Loucy (cell line): Measurements from ENCODE around the gene ATP5F1B.

ENCODE experiments used
- H2AFZ ChIP-seq: fragments of 200-600 bp; sonication (generic); 2 replicates; pipeline ENCODE4 v1.6.0; 2016; ENCODE audit warnings: antibody characterized with exemption, mild to moderate bottlenecking, low read length, moderate library complexity
- H3F3A ChIP-seq: fragments of 200-600 bp; 2 replicates; pipeline ENCODE4 v1.6.0; 2016; ENCODE audit warnings: antibody characterized with exemption, low read depth, mild to moderate bottlenecking
- H3K27me3 ChIP-seq: fragments of 200-600 bp; sonication (generic); 2 replicates; pipeline ENCODE4 v1.6.1; 2014; ENCODE audit warnings: low read length, mild to moderate bottlenecking; ENCODE audit not compliant: insufficient read depth, poor library complexity, severe bottlenecking
- H3K36me3 ChIP-seq: fragments of 200-600 bp; sonication (generic); 2 replicates; pipeline ENCODE4 v1.6.1; 2016; ENCODE audit warnings: low read length; ENCODE audit not compliant: insufficient read depth
- H3K4me1 ChIP-seq: fragments of 200-600 bp; sonication (generic); 2 replicates; pipeline ENCODE4 v1.5.1; 2014; ENCODE audit warnings: low read length, mild to moderate bottlenecking; ENCODE audit not compliant: insufficient read depth, poor library complexity, severe bottlenecking
- H3K4me2 ChIP-seq: fragments of 200-600 bp; sonication (generic); 2 replicates; pipeline ENCODE4 v1.6.0; 2014; ENCODE audit warnings: antibody characterized with exemption, low read length, low read depth, mild to moderate bottlenecking; ENCODE audit not compliant: poor library complexity, severe bottlenecking
- H3K4me3 ChIP-seq: fragments of 200-600 bp; sonication (generic); 2 replicates; pipeline ENCODE4 v1.5.1; 2014; ENCODE audit warnings: low read length, mild to moderate bottlenecking, mixed read lengths; ENCODE audit not compliant: poor library complexity, severe bottlenecking
- H3K79me2 ChIP-seq: fragments of 200-600 bp; sonication (generic); 2 replicates; pipeline ENCODE4 v1.6.1; 2014; ENCODE audit warnings: low read length; ENCODE audit not compliant: insufficient read depth
- H3K9ac ChIP-seq: fragments of 200-600 bp; sonication (generic); 2 replicates; pipeline ENCODE4 v1.6.0; 2014; ENCODE audit warnings: mild to moderate bottlenecking, low read depth, low read length, moderate library complexity; ENCODE audit not compliant: poor library complexity, severe bottlenecking
- H3K9me2 ChIP-seq: fragments of 200-600 bp; sonication (generic); replicated peaks from 2 replicates; pipeline ENCODE4 v1.6.1; 2016; ENCODE audit warnings: low read depth, low read length, mixed read lengths
- H3K9me3 ChIP-seq: fragments of 200-600 bp; sonication (generic); 2 replicates; pipeline ENCODE4 v1.6.1; 2014; ENCODE audit warnings: mild to moderate bottlenecking, antibody characterized with exemption, low read length, low read depth; ENCODE audit not compliant: insufficient read depth
- H4K20me1 ChIP-seq: fragments of 200-600 bp; sonication (generic); 2 replicates; pipeline ENCODE4 v1.6.0; 2014; ENCODE audit warnings: antibody characterized with exemption, low read length, mild to moderate bottlenecking; ENCODE audit not compliant: insufficient read depth, poor library complexity, severe bottlenecking
- EZH2phosphoT487 ChIP-seq: fragments of 200-600 bp; IDR thresholded peaks from 2 replicates; pipeline ENCODE4 v1.6.1; 2018; ENCODE audit warnings: antibody characterized with exemption, mild to moderate bottlenecking, moderate library complexity, borderline replicate concordance
- TF ChIP-seq, protein P1 (sequence below): fragments of 200-600 bp; sonication (generic); conservative IDR thresholded peaks from 2 replicates; pipeline ENCODE4 v1.5.1; 2014; ENCODE audit warnings: mild to moderate bottlenecking, antibody characterized with exemption, low read length

Gene ATP5F1B

DNA sequence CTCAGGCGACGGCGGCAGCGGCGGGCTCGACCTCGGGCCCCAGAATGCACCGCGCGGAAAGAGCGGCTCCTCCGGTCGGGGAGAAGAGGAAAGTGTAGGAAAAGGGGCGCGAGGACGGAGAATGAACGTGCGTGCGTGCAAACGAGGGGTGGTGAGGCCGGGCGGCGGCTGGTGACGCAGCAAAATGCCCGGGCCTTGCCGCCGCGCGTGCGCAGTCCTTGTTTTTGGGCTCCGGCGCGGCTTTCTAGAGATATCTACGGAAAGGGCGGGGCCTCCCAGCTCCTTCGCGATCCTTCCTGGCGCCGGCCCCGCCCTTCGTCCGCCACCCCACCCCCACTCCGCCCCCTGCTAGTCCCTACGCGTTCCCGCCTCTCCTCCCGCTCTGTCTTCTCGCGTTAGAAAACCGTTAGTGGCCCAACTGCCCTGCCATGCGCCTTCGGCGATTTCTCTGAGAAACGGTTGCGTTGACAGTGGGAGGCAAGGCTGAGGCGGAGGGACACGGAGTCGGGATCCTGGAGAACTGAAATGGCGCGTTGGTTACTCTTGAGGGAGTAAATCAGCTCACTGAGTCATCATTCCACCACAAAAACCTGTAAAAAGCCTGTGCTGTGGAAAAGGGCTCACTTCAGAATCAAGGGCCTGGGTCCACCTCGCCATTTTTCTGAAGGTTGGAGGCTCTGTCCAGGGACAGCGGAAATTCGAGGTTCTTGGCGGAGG is 42.5 kb upstream of the ATP5F1B start, which contains the start of gene PTGES3:
Gene PTGES3, minus strand, starts transcription at position 156 of the 717 bp plus-strand sequence. CDS start 285 bp downstream, outside the sequence.
- H3K4me2 ChIP-seq: peak within 1 kb of the TSS; percentile 94
- H3K4me3 ChIP-seq: peak within 1 kb of the TSS; percentile 89
- peaks cover 9% of the 10 kb centered on the region for H3K27me3 ChIP-seq
- TF ChIP-seq EZH2phosphoT487: no peak
- TF ChIP-seq, protein P1, sequence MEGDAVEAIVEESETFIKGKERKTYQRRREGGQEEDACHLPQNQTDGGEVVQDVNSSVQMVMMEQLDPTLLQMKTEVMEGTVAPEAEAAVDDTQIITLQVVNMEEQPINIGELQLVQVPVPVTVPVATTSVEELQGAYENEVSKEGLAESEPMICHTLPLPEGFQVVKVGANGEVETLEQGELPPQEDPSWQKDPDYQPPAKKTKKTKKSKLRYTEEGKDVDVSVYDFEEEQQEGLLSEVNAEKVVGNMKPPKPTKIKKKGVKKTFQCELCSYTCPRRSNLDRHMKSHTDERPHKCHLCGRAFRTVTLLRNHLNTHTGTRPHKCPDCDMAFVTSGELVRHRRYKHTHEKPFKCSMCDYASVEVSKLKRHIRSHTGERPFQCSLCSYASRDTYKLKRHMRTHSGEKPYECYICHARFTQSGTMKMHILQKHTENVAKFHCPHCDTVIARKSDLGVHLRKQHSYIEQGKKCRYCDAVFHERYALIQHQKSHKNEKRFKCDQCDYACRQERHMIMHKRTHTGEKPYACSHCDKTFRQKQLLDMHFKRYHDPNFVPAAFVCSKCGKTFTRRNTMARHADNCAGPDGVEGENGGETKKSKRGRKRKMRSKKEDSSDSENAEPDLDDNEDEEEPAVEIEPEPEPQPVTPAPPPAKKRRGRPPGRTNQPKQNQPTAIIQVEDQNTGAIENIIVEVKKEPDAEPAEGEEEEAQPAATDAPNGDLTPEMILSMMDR: no peak
- H3K9me2 ChIP-seq: no peaks in the 10 kb centered on the region
- peak within 1 kb of the TSS; percentile 68 for H2AFZ ChIP-seq
- no peaks in the 10 kb centered on the region for H3K36me3 ChIP-seq
- peaks cover 13% of the 10 kb centered on the region for H3F3A ChIP-seq
- H3K9ac ChIP-seq: peak within 1 kb of the TSS; percentile 98
- H3K79me2 ChIP-seq: peaks cover 58% of the 10 kb centered on the region
- H4K20me1 ChIP-seq: peaks cover 40% of the 10 kb centered on the region
- H3K9me3 ChIP-seq: no peaks in the 10 kb centered on the region
- H3K4me1 ChIP-seq: peaks cover 26% of the 10 kb centered on the region

DNA sequence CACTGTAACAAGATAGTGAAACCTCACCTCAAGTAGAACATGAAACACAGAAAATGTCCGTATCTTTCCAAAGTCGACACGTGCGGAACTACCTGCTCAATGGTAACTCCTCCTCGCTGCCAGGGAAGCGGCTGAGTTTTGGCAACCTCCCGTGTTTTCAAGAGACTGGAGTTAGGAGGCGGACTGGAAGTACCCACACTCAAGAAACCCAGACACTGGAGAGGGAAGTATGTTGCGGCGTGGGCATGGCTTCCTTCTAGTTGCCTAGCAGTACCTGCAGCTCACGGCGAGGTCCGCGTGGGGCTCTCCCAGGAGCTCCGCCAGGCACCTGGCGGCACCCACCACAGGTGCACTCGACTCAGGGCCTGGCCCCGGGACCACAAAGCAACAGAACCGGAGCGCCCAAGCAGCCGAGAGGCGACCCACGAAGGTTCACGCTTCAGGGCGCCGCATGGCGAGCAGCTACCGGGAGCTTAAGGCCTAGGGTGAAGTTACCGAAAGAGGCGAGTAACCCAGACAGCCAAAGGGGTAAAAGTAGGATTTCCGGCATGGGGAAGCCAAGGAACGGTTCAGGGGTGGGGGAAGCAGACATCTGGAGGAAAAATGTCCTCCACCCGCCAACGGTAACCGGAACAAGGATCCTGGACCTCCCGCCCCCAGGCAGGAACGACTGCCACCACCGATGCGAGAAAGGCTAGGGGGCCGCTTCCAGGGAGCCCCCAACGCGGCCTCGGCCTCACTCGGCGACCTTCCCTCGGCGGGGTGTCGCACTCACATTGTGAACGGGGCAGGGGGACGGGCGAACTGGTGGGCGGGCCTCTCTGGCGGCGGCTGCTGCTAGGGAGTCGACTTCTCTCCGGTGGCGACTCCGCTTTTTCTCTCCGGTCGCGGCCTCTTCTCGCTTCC is 41.7 kb upstream of the ATP5F1B start:
- H3F3A ChIP-seq: peaks cover 13% of the 10 kb centered on the region
- H3K9ac ChIP-seq: peak overlapping the region; percentile 98
- peak overlapping the region; percentile 89 for H3K4me3 ChIP-seq
- H2AFZ ChIP-seq: peak overlapping the region; percentile 68
- no peak for TF ChIP-seq EZH2phosphoT487
- TF ChIP-seq, protein P1: no peak
- peak overlapping the region; percentile 80 for H3K4me2 ChIP-seq
- peaks cover 66% of the 10 kb centered on the region for H3K79me2 ChIP-seq
- H3K9me2 ChIP-seq: no peaks in the 10 kb centered on the region
- H3K27me3 ChIP-seq: peaks cover 9% of the 10 kb centered on the region
- H4K20me1 ChIP-seq: peaks cover 47% of the 10 kb centered on the region
- H3K36me3 ChIP-seq: no peaks in the 10 kb centered on the region
- H3K4me1 ChIP-seq: peaks cover 26% of the 10 kb centered on the region
- no peaks in the 10 kb centered on the region for H3K9me3 ChIP-seq

DNA sequence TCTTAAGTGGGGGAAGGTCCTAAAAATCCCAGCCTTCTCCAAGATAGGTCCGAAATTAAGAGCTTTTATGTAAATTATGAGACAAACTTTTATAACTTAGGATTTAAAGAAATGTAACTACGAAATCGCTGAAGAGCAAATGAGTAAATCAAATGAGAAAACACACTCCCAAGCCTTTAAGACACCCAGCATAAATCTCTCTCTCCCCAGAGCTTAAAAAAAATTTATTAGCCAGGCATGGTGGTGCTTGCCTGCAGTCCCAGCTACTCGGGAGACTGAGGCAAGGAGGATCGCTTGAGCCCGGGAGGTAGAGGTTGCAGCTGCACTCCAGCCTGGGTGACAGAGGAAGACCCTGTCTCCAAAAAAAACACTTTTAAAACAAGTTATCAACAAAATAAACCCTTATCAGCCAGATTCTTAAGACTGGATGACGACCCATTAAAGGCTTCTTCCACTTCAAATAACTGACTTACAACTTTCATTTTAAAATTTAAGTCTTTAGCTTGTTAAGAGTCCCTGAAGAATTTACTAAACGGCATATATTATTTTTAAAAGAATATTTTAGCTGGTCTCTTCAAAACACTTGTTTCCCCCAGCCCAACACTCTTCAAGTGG is 39.1 kb upstream of the ATP5F1B start:
- Histone ChIP-seq H3K79me2 (peaks cover 91% of the 10 kb centered on the region), H3K9me3 (no peaks in the 10 kb centered on the region), H3K9ac (peak overlapping the region; percentile 98), H3K4me1 (peaks cover 31% of the 10 kb centered on the region), H3F3A (peaks cover 13% of the 10 kb centered on the region), H3K4me2 (peak overlapping the region; percentile 80), H3K4me3 (peak overlapping the region; percentile 89), H4K20me1 (peaks cover 73% of the 10 kb centered on the region), H3K36me3 (peaks cover 13% of the 10 kb centered on the region; the same call in 1 of the 2 replicates), H2AFZ (no peak overlapping the region), H3K27me3 (peaks cover 9% of the 10 kb centered on the region), H3K9me2 (no peaks in the 10 kb centered on the region)
- TF ChIP-seq, protein P1: no peak
- no peak for TF ChIP-seq EZH2phosphoT487
